Stimulated activated CD4-positive, alpha-beta T cell treated with anti-CD3 and anti-CD28 coated beads, Interleukin-1b, Interleukin-23, amount 100 ng/mL, for 24 hours (primary cell): ENCODE measurements around the gene ZBTB7C.

ENCODE experiments used
- DNase-seq, 4 experiments: peaks; one replicate each; pipeline ENCODE4 v3.0.0-alpha.2; 2020; ENCODE audit warnings: low read depth in 4 of 4, low spot score in 1 of 4

Gene ZBTB7C

GRCh38 chr18:47981830-47982229, 427.4 kb downstream of the ZBTB7C start:
- no peak for DNase-seq

- no peak for DNase-seq
Observed at GRCh38 chr18:47981320-47981719, 427.9 kb downstream of the ZBTB7C start.

- no peak for DNase-seq
Observed at GRCh38 chr18:47979611-47980200, 429.5 kb downstream of the ZBTB7C start.

- no peak for DNase-seq
Observed at GRCh38 chr18:47978603-47979002, 430.6 kb downstream of the ZBTB7C start.

GRCh38 chr18:47978141-47978540, 431.0 kb downstream of the ZBTB7C start:
- DNase-seq: no peak
